GM12801 (cell line): ENCODE data around the gene TRMT61B.

Experiments used
- TF ChIP-seq, protein P1 (sequence below): IDR thresholded peaks from one replicate; pipeline ENCODE4 v1.5.1; 2011; ENCODE audit warnings: control low read depth; ENCODE audit not compliant: insufficient read length; ENCODE audit errors: extremely low read depth

Gene TRMT61B

DNA sequence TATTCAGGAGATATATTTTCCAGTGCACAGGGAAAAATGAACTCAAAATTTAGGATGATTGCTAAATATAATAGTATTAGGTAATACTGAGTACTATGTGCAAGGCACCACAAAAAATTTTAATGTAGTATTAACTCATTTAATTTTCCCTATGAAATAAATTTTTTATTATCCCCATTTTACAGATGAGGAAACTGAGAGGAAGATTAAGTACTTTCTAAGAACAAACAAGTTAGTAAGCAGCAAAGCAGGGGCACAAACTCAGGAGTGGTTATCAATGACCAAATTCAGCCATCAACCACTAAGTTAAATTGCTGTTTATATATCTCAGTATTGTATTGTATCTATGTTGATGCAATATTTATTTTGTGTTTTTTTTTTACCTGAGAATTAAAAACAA, 45.2 kb downstream of the TRMT61B start:
- TF ChIP-seq, protein P1, sequence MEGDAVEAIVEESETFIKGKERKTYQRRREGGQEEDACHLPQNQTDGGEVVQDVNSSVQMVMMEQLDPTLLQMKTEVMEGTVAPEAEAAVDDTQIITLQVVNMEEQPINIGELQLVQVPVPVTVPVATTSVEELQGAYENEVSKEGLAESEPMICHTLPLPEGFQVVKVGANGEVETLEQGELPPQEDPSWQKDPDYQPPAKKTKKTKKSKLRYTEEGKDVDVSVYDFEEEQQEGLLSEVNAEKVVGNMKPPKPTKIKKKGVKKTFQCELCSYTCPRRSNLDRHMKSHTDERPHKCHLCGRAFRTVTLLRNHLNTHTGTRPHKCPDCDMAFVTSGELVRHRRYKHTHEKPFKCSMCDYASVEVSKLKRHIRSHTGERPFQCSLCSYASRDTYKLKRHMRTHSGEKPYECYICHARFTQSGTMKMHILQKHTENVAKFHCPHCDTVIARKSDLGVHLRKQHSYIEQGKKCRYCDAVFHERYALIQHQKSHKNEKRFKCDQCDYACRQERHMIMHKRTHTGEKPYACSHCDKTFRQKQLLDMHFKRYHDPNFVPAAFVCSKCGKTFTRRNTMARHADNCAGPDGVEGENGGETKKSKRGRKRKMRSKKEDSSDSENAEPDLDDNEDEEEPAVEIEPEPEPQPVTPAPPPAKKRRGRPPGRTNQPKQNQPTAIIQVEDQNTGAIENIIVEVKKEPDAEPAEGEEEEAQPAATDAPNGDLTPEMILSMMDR = no peak

DNA sequence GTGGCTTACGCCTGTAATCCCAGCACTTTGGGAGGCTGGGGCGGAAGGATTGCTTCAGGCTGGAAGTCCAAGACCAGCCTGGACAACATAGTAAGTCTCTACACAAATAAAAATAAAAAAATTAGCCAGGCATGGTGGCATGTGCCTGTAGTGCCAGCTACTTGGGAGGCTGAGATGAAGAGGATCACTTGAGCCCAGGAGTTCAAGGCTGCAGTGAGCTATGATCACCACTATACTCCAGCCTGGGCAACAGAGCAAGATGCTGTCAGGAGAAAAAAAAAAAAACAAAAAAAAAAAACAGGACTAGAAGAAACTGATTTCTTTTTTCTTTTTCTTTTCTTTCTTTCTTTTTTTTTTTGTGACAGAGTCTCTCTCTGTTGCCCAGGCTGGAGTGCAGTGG, 45.9 kb downstream of the TRMT61B start:
- TF ChIP-seq, protein P1 = no peak

DNA sequence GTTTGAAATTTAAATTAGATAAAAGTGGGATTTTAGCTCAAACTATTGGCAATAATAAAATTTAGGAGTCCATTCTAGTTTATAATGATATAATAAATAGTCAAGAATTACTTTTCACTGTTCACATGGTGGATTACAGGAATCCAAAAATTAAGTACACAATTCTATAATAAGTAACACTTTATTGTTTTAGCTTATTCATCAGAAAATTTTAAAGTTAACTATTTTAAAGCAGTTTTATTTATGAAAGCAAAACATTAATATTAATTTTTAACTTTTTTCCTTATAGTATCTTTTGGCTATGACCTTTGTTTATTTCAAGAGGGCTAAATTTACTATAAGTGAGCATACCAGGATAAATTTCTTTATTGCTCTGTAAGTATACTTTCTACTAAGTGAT, 48.1 kb downstream of the TRMT61B start:
- TF ChIP-seq, protein P1 = no peak

DNA sequence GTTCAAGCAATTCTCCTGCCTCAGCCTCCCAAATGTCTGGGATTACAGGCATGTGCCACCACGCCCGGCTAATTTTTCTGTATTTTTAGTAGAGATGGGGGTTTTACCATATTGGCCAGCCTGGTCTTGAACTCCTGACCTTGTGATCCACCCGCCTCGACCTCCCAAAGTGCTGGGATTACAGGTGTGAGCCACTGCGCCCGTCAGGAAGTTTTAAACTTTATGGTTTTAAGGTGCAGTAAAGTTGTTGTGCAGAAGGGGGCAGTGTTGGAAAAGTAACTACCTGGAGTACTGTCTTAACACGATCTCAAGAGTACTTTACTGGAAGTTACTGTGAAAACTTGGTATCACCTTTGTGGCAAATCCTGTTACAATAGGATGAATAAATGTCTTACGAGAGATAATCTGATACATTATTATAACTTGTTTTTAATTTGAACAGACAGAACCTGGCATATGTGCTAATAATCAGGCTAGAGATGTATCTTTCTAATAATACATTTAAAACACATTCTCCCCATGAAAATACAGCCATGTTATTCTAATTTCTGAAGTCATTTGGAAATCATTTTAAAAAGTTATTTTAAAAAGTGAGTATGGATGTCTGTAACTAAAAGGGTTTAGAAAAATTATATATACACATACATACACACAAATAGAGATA, 48.7 kb downstream of the TRMT61B start:
- TF ChIP-seq, protein P1 = no peak

DNA sequence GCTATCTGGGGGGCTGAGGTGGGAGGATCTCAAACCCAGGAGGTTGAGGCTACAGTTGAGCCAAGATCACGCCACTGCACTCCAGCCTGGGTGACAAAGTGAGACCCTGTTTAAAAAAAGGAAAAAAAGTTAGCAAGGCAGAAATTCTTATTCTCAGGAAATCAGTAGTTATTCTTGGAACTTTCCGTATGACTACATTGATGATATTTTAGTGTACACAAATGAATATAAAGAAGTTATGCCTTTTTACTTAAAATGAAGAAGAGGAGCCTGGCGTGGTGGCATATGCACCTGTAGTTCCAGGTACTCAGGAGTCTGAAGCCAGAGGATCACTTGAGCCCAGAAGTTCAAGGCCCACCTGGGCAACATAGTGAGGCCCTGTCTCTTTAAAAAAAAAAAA, 52.1 kb downstream of the TRMT61B start:
- TF ChIP-seq, protein P1 = no peak

DNA sequence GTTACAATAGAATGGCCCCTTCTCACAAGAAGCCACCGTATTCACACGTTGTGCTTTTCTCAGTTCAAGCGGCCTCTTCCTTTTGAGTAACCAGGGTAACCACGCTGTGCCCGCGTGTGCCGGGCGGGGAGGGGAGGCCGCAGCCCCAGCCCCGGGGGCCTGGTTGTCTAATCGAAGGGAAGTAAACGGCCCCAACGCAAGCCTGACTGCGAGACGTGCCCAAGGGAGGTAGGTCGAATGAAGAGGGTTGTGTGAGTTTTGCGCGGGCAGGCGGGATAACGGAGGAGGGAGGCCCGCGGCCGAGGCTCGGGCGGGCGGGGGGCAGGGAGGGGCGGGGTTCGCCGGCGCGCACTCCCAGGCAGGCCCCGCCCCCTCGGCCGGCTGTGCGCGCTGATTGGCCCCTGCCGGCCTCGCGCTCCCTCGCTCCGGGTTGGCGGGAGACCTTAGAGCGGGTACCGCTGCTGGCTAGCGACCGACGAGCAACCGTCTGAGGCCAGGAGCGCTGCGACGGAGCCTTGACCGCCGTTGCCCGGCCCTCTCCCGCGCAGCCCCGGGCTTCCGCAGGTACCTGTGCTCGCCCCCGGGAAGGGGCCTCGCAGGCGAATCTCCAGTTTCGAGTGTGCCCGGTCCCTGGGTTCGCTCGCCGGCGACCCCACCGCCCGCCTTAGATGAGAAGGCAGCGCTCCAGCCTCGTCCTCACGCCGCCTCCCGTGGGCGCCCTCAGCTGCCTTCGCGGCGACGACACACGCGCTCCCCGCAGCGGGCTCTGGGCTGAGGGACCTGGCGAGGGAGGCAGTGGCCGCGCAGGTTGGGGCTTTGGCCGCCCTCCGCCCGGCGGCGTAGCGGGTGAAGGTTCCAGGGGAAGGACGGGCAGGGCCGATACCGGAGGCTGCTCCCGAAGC, 59.5 kb downstream of the TRMT61B start, which contains the start of gene SPDYA:
TSS of gene SPDYA (plus strand) at position 451 of the 902 bp plus-strand sequence. CDS start 5,181 bp downstream, outside the sequence.
- TF ChIP-seq, protein P1 = no peak

DNA sequence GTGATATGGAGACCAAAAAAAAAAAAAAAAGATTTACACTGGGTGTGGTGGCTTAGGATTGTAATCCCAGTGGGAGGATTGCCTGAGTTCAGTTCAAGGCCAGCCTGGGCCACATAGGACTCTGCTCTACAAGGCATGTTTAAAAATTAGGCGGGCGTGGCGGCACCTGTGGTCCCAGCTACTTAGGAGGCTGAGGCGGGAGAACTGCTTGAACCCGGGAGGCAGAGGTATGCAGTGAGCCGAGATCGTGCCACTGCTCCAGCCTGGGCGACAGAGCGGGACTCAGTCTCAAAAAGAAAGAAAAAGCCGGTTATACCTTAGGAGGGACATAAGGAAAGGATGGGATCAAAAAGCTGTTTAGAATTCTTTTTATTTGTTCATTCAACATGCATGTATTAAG, 60.2 kb downstream of the TRMT61B start:
- TF ChIP-seq, protein P1 = no peak
